Activated naive CD4-positive, alpha-beta T cell treated with anti-CD3 and anti-CD28 coated beads, Interleukin-2, amount 50 U/mL, for 72 hours (primary cell): Measurements from ENCODE around the gene PDHX. TPM values are rescaled to one million over a fixed set of nuclear protein-coding genes. Genes with fewer than 3 reads are reported as not detected.
A peak's percentile ranks its signal among the peaks of the same experiment; 100 is the strongest.
"Not testable (repeated sequence)": the region's sequence is repeated elsewhere in the genome, so short reads cannot be mapped to it uniquely, and the experiment has no call there.

Source experiments
- ATAC-seq, 2 donors: fragments of 150-1000 bp; cut with Tn5 transposase; 2 replicates each; pipeline ENCODE4 v1.10.0; 2021; ENCODE audit warnings: mild to moderate bottlenecking in 2 of 2, moderate library complexity in 2 of 2
- DNase-seq, 2 donors: peaks; one replicate each; pipeline ENCODE4 v3.0.0; 2021 to 2022; ENCODE audit warnings: low spot score in 2 of 2
- H3K27ac Mint-ChIP-seq, 2 donors: one replicate each; pipeline ENCODE4 v1.8.0; 2022; ENCODE audit warnings: mild to moderate bottlenecking in 2 of 2, mixed read lengths in 2 of 2
- H3K36me3 Mint-ChIP-seq, 2 donors: one replicate each; pipeline ENCODE4 v1.8.0; 2022; ENCODE audit warnings: mixed read lengths in 2 of 2
- H3K9me3 Mint-ChIP-seq, 2 donors: one replicate each; pipeline ENCODE4 v1.8.0; 2022; ENCODE audit warnings: mixed read lengths in 2 of 2
- total RNA-seq, 2 donors: library from RNA; stranded (reverse); gene quantifications; one replicate each; pipeline ENCODE4 v1.2.3, GENCODE V29; 2022

Gene PDHX
- total RNA-seq: 10 to 100 TPM; 32.7 to 34.6 TPM

DNA sequence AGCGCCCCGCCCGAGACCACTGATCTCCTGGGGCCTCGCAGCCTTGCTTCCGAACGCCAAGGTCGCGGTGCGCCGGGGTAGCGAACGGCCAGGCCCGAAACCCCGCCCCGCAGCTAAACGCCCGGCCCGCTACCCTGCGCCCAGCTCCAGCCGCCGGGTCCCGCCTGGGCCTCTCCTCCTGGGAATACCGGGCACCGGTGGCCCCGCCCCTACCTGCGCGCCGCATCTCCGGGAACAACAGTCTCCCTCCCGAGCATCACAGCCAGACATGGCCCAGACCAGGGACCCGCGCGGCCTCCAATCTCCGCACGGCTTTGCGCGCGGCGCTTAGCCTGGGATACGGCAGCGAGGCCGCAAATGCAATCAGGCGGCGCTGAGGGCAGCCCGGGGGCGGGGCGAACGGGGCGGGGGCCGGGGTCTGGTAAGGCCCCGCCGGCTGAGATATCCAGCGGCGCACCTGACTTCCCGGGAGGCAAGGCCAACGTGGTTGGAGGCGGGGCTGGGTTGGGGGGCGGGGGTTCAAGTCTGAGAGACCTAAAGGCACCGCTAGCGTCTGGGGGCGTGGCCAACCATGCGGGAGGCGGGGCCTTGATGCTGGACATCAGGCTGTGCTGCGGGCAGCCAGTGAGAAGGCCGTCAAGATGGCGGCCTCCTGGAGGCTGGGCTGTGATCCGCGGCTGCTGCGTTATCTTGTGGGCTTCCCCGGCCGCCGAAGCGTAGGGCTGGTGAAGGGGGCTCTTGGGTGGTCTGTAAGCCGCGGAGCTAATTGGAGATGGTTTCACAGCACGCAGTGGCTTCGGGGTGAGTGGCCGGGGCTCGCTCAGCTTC lies at the start of gene PDHX, which contains the start of gene APIP:
PDHX (plus strand) TSS at position 604 of the 828 bp plus-strand sequence; CDS start at position 642, 38 bp downstream.
APIP (minus strand) TSS at position 365 of the 828 bp plus-strand sequence; CDS start at position 270, 95 bp downstream.
- Mint-ChIP-seq H3K27ac (peak within 1 kb of the TSS; percentile 98 to 99), H3K36me3 (peaks cover 20 to 31% of the 10 kb centered on the region in 2 donors), H3K9me3 (peaks cover 0 to 5% of the 10 kb centered on the region in 2 donors)
- ATAC-seq (peak; percentile 91 to 94), DNase-seq (peak; percentile 96 to 97)

DNA sequence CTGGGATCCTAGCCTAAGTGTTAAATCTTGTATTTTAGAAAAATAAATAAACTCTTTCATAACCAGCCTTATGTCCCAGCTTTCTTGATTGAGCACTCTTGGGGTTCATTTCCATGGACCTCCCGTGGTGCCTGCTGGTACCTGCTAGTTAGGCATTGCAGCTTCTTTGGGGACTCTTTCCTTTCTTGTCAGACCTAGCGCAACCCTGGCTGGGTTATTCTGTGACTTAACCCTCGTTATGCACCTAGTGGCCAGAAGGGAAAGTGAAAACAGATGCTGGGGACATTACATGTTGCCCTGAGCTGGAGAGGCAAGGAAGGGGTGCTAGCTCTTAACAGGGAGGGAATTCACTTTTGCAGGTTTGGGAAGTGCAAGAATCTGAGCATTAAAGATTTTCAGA lies 47.0 kb upstream of the PDHX start:
- H3K36me3 Mint-ChIP-seq: no peaks in the 10 kb centered on the region
- H3K9me3 Mint-ChIP-seq: no peaks in the 10 kb centered on the region
- no peak for DNase-seq
- peak overlapping the region in 1 of 2 donors; percentile 32 for H3K27ac Mint-ChIP-seq
- no peak for ATAC-seq

- DNase-seq: no peak
- ATAC-seq: no peak
- no peaks in the 10 kb centered on the region for H3K36me3 Mint-ChIP-seq
- H3K27ac Mint-ChIP-seq: no peak overlapping the region
- no peaks in the 10 kb centered on the region for H3K9me3 Mint-ChIP-seq
Observed at GRCh38 chr11:34870548-34871196, 45.7 kb upstream of the PDHX start.

- Mint-ChIP-seq H3K9me3 (no peaks in the 10 kb centered on the region), H3K27ac (no peak overlapping the region), H3K36me3 (no peaks in the 10 kb centered on the region)
- DNase-seq: no peak
- no peak for ATAC-seq
Observed at GRCh38 chr11:34874202-34874601, 42.2 kb upstream of the PDHX start.

- ATAC-seq: no peak
- H3K9me3 Mint-ChIP-seq: no peaks in the 10 kb centered on the region
Observed at GRCh38 chr11:34877375-34877975, 38.9 kb upstream of the PDHX start.

GRCh38 chr11:34881900-34882299 lies 34.5 kb upstream of the PDHX start:
- H3K27ac Mint-ChIP-seq: no peak overlapping the region
- no peak for DNase-seq
- H3K9me3 Mint-ChIP-seq: no peaks in the 10 kb centered on the region
- ATAC-seq: no peak
- H3K36me3 Mint-ChIP-seq: peaks cover 5 to 15% of the 10 kb centered on the region in 2 donors

More at GRCh38 chr11:34877375-34877975, 38.9 kb upstream of the PDHX start:
- no peak overlapping the region for H3K27ac Mint-ChIP-seq
- peaks cover 0 to 9% of the 10 kb centered on the region in 2 donors for H3K36me3 Mint-ChIP-seq
- no peak for DNase-seq

DNA sequence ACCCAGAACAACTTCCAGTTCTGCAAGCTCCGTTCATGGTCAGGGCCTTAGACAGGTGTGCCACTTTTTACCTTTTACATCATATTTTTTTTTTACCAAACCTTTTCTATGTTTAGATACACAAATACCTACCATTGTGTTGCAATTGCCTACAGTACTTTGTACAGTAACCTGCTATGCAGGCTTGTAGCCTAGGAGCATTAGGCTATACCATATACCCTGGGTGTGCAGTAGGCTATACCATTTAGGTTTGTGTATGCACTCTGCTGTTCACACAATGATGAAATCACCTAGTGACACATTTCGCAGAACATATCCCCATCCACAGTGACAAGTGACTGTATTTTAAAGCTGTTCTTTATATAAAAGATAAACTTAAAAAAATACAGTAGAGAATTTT lies 29.8 kb upstream of the PDHX start:
- no peak overlapping the region for H3K27ac Mint-ChIP-seq
- no peaks in the 10 kb centered on the region for H3K9me3 Mint-ChIP-seq
- ATAC-seq: no peak
- peaks cover 5 to 11% of the 10 kb centered on the region in 2 donors for H3K36me3 Mint-ChIP-seq
- no peak for DNase-seq

DNA sequence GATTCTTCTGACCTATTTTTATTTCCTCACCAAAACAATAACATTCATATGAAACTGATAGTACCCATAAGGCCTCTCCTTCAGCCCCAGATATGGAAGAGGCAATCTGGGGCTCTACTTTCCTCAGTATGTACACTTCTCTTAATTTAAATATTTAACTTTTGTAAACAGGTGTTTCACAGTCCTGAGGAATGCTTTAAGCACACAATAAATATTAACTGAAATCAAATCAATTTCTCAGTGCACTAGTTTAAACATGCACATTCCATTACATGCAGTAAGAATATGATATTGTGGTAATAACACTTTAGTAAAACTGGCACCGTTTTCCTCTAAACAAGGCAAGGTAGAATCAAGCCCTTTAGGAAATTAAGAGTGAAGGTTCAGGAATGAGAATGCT lies 29.2 kb upstream of the PDHX start:
- ATAC-seq (no peak), DNase-seq (no peak)
- peaks cover 5 to 6% of the 10 kb centered on the region in 2 donors for H3K36me3 Mint-ChIP-seq
- H3K27ac Mint-ChIP-seq: no peak overlapping the region
- no peaks in the 10 kb centered on the region for H3K9me3 Mint-ChIP-seq

DNA sequence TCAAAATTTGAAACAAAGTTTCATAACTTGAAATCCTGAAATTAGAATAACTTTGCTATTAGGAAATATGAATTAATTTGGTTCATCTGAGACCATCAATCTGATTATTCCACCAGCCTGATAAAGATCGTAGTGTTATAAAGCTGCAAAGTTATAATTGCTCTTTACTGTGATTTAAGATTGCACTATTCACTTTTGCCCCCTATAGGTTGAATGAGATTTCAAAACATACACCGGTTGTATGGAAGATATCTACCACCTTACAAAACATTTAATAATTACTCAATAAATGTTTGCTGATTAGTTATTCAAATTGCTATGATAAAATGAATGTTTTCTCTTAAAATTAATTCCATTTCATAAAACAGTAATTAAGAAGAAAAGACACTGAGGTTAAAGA lies 26.3 kb upstream of the PDHX start:
- DNase-seq (no peak), ATAC-seq (no peak)
- Mint-ChIP-seq H3K36me3 (no peaks in the 10 kb centered on the region), H3K27ac (no peak overlapping the region), H3K9me3 (no peaks in the 10 kb centered on the region)

DNA sequence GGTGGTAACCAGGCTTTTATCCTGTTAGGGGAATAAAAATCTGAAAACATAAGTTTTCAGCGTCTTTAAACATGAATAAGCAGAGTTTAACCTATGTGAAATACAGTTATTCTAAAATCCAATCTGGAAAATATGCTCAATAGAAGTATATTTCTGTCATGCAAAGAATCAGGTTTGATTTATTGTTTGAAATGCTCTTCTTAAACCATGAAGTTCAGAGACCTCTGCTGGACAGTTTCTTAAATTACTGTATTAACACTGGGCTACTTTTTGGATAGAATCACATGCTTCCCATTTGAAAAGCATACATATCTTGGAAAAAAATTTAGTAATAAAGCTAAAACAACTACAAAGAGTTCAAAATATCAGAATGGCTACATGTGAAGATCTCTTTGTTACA lies 25.6 kb upstream of the PDHX start:
- H3K27ac Mint-ChIP-seq: no peak overlapping the region
- no peaks in the 10 kb centered on the region for H3K36me3 Mint-ChIP-seq
- no peak for ATAC-seq
- no peak for DNase-seq
- no peaks in the 10 kb centered on the region for H3K9me3 Mint-ChIP-seq

GRCh38 chr11:34891611-34892010 lies 24.8 kb upstream of the PDHX start:
- H3K36me3 Mint-ChIP-seq: peaks cover 0 to 8% of the 10 kb centered on the region in 2 donors
- DNase-seq: no peak
- H3K27ac Mint-ChIP-seq: no peak overlapping the region
- peaks cover 3 to 6% of the 10 kb centered on the region in 2 donors for H3K9me3 Mint-ChIP-seq
- ATAC-seq: no peak

GRCh38 chr11:34893416-34893815 lies 23.0 kb upstream of the PDHX start:
- DNase-seq (no peak), ATAC-seq (no peak)
- no peak overlapping the region for H3K27ac Mint-ChIP-seq
- peaks cover 8 to 19% of the 10 kb centered on the region in 2 donors for H3K36me3 Mint-ChIP-seq
- H3K9me3 Mint-ChIP-seq: peaks cover 10 to 15% of the 10 kb centered on the region in 2 donors

DNA sequence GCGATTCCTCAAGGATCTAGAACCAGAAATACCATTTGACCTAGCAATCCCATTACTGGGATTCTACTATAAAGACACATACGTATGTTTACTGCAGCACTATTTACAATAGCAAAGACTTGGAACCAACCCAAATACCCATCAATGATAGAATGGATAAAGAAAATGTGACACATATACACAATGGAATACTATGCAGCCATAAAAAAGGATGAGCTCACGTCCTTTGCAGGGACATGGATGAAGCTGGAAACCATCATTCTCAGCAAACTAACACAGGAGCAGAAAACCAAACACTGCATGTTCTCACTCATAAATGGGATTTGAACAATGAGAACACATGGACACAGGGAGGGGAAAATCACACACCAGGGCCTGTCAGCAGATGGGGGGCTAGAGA lies 20.2 kb upstream of the PDHX start:
- DNase-seq, ATAC-seq, H3K27ac Mint-ChIP-seq: not testable (repeated sequence)
- H3K36me3 Mint-ChIP-seq: peaks cover 35 to 46% of the 10 kb centered on the region in 2 donors
- H3K9me3 Mint-ChIP-seq: peaks cover 23 to 38% of the 10 kb centered on the region in 2 donors

- H3K27ac Mint-ChIP-seq: no peak overlapping the region
- no peak for DNase-seq
Observed at GRCh38 chr11:34897171-34897870, 19.1 kb upstream of the PDHX start.

DNA sequence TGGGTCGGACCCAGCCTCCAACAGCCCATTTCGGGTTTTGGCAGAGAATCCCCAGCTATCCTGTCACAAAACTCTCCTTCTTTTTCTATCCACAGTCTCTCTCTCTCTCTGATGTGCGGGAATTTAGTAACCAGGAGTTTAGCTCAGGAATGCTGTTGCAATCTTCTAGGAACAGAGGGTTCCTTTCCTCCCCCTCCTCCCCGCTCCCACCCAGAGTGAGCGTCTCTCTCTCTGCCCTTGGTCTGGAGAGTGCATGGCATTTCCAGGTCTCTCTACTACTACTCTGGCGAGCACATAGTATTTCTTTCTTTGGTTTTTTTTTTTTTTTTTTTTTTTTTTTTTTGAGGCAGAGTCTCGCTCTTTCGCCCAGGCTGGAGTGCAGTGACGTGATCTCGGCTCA lies 17.9 kb upstream of the PDHX start:
- Mint-ChIP-seq H3K27ac (no peak overlapping the region), H3K9me3 (peaks cover 27 to 43% of the 10 kb centered on the region in 2 donors), H3K36me3 (peaks cover 50 to 58% of the 10 kb centered on the region in 2 donors)
- ATAC-seq: no peak
- no peak for DNase-seq

More at GRCh38 chr11:34897171-34897870, 19.1 kb upstream of the PDHX start:
- peaks cover 43 to 52% of the 10 kb centered on the region in 2 donors for H3K36me3 Mint-ChIP-seq
- peaks cover 27 to 38% of the 10 kb centered on the region in 2 donors for H3K9me3 Mint-ChIP-seq
- no peak for ATAC-seq

DNA sequence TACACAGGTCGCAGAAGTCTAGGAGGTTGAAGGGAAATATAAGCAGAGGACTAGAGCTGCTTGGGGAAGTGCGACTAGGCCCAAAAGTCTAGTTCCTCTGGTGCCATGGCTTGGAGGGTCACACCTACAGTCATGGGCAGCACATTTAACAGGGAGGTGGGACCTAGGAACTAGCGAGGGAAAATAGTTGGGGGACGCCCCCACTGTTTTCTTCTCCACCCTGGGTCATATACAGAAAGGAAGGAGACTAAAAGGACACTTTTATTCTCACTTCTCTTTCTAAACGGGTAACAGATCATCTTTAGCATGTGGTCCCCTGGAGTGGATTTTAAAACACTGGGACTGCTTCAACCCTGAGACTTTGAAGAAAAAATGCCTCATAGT lies 16.8 kb upstream of the PDHX start:
- Mint-ChIP-seq H3K36me3 (peaks cover 61 to 68% of the 10 kb centered on the region in 2 donors), H3K9me3 (peaks cover 27 to 43% of the 10 kb centered on the region in 2 donors), H3K27ac (no peak overlapping the region)
- no peak for ATAC-seq
- DNase-seq: no peak
